T47D (cell line): ENCODE measurements around the gene SLX9.

ENCODE experiments used
- DNase-seq, 2 experiments: peaks; one replicate each; pipeline versions ENCODE4 v3.0.0 to v3.0.0-alpha.2; 2011 to 2012; ENCODE audit warnings: low read depth in 1 of 2, low spot score in 1 of 2
- JUND ChIP-seq: IDR thresholded peaks from 2 replicates; pipeline ENCODE4 v1.6.1; 2012; ENCODE audit warnings: low read depth
- in situ Hi-C: cut with HindIII; loops from 2 replicates; pipeline ENCODE4 v1.10.0; 2016; ENCODE audit warnings: low sequenced_read_pairs, low pct_unique_long_range_greater_than_20kb

The SLX9 gene

GRCh38 chr21:44914176-44914874 lies 25.5 kb upstream of the SLX9 start:
- DNase-seq: no peak
- in situ Hi-C loops: no loop called here
- TF ChIP-seq JUND: no peak

DNA sequence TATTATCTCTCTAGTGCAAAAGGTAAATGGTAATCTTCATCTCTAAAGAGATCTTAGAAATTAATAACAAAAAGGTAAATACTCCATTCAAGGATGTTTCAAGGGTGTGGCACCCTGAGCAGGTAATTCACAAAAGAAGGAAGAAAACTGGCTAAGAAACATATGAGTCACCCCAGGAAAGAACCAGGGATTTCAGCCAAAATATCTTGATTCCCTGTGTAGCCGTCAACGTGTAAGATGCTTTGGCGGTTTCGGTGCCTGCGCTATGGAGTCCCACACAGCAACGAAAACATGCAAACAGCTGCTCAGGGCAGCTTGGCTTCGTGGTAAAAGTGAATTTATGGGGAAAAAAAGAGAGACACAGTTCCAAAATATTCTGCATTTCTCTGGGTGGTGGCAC lies 22.9 kb upstream of the SLX9 start:
- TF ChIP-seq JUND: no peak
- in situ Hi-C loops: no loop called here
- no peak for DNase-seq

- in situ Hi-C loops: no loop called here
- TF ChIP-seq JUND: no peak
- no peak for DNase-seq
Observed at GRCh38 chr21:44917446-44918106, 22.3 kb upstream of the SLX9 start.

- TF ChIP-seq JUND: no peak
- in situ Hi-C loops: no loop called here
- DNase-seq: no peak
Observed at GRCh38 chr21:44918107-44918470, 21.7 kb upstream of the SLX9 start.

DNA sequence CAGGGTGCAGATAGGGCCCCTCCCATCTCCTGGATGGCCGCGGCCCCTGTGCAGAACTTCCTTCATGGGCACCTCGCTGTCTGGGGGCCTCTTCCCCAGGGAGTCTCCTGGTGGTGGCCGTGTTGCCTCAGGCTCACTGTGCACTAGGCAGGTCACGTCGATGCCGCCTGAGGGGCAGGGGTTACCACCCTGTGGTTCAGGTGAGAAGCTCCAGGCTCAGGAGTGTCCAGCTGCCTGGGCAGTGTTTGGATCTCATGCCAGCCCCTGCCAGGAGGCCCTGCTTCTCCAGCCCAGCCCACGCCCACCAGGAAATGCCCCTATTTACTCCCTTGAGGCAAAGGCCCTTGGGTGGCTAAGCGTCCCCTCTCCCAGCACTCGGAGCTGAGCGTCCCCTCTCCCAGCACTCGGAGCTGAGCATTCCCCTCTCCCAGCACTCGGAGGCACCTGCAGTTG lies 21.2 kb upstream of the SLX9 start:
- no peak for TF ChIP-seq JUND
- in situ Hi-C loops: no loop called here
- DNase-seq: no peak

DNA sequence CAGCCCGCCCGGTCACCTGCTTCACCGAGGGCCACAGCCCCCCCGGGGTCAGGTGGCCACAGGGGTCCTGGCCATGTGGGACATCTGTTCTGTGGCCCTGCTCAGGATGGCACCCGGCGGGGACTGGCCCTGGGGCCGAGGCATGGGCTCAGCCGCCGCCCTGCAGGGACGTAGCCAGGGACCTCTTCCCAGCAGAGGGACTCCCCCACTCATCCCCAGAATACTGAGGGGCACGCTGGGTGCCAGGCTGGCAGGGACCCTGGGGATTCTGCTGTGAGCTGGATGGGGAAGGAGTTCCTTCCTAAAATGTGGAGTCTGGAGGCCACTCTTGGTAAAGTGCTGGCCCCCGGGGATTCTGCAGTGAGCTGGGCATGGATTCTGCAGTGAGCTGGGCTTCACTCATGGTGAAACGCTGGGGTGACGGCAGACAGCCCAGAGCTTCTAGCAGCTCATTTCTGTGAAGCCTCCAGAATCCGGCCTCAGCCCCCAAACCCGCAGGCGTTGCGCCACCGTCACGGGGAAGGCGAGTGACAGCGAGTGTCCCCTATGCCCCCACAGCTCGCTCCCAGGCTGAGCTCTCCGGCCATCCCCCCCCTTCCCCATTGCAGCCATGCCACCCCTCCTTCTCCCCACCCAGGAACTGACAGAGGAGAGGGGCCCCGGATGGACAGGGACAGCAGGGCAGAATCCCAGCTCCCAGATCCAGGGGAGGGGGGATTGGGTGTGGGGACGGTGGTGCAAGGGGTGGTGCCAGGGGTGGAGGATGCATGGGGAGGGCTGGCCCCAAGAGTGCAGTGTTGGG lies 20.5 kb upstream of the SLX9 start:
- no peak for DNase-seq
- no peak for TF ChIP-seq JUND
- in situ Hi-C loops: no loop called here

DNA sequence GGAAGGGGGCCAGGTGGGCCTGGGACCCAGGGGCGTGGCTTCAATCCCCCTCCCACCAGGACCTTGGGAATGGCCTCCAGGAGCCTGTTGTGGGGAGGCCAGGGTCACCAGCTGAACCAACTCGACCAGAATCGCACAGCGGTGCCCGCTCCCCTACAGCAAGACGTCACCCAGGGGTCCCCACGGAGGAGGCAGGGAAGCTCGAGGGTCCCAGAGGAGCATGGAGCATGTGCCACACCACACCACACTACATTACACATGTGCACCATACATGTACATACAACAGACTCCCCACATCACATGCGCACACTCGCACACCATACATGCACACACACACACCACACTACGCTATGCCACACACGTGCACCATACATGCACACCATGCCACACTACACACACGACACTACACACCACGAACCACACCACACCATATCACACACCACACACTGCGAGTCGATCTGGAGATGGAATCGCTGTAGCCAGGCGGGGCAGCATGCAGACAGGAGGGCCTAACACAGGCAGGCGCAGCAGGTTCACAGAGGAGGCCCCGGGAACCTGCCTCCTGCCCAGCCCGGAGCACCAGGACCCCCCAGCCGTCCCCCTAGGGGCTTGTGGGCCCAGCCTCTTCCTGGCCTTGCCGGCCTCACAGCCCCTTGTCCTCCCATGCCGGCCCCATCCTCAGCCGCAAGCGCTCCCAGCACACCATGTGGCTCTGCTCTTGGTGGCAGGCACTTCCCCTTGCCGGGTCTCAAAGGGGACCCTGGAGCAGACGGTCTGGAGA lies 19.7 kb upstream of the SLX9 start:
- no peak for TF ChIP-seq JUND
- in situ Hi-C loops: no loop called here
- DNase-seq: no peak

- in situ Hi-C loops: no loop called here
- no peak for DNase-seq
- no peak for TF ChIP-seq JUND
Observed at GRCh38 chr21:44920694-44921604, 18.9 kb upstream of the SLX9 start, which contains the start of gene ITGB2. Gene ITGB2 (minus strand): TSS chr21:44920899. CDS start chr21:44910782, 10,117 bp downstream.

- no peak for TF ChIP-seq JUND
- no peak for DNase-seq
- in situ Hi-C loops: no loop called here
Observed at GRCh38 chr21:44921928-44922327, 17.9 kb upstream of the SLX9 start.

DNA sequence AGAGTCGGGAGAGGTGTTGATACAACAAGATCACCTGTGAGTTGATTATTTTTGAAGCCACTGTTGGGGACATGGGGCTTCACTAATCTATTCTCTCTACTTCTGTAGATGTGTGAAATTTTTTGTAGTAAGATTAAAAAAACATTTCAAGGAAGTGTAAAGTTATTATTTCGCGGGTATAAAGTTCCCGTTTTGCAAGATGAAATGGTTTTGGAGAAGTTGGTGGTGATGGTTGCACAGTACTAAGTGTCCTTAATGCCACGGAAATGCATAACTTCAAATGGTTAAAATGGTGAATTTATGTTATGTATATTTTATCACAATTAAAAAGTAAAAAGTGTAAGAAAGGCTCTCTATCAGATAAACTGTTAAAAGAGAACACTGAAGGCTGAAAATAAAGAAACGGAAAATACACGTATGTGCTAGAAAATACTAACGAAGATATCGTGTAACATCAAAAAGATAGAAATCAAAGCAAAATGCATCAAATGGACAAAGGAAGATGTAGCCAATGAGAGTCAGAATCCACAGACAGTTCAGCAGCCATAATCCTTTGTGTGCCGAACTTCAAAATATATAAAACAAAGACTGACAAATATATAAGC lies 16.2 kb upstream of the SLX9 start:
- in situ Hi-C loops: no loop called here
- no peak for DNase-seq
- TF ChIP-seq JUND: no peak
